ENCODE measurements around the gene FAM117A. TPM values are rescaled to one million over a fixed set of nuclear protein-coding genes. Genes with fewer than 3 reads are reported as not detected.

Gene FAM117A
- total and polyA plus RNA-seq, 2 of the 4 experiments (the other 2 are of a cell fraction): 0.72 to 3.4 TPM

- POLR2A ChIA-PET (ENCODE audit: unreplicated experiment): no interaction called here
- Histone ChIP-seq H4K91ac (ENCODE audit: insufficient read depth, low read depth, low read length) (no peak overlapping the region), H2BK15ac (ENCODE audit: low read depth, low read length) (no peak overlapping the region), H4K20me1 (ENCODE audit: insufficient read depth, low read length) (no peaks in the 10 kb centered on the region), H3K4me3 (ENCODE audit: insufficient read depth, low read depth, low read length) (no peak overlapping the region), H3K4me1 (ENCODE audit: control insufficient read depth, insufficient read depth, low read length) (peaks cover 4% of the 10 kb centered on the region), H2BK120ac (ENCODE audit: low read depth, low read length) (no peak overlapping the region), H3K56ac (ENCODE audit: extremely low read depth, insufficient read depth, low read length) (no peak overlapping the region), H3K18ac (ENCODE audit: low read depth, low read length) (no peak overlapping the region), H2AFZ (replicated peaks; ENCODE audit: low read length, poor library complexity) (no peak overlapping the region), H3K4ac (ENCODE audit: low read depth, low read length) (no peak overlapping the region), H3K79me1 (ENCODE audit: low read depth in 1 of 2, low read length in 2 of 2) (no peaks in the 10 kb centered on the region), H4K5ac (ENCODE audit: low read depth, low read length) (no peak overlapping the region), H2BK5ac (ENCODE audit: low read depth, low read length, poor library complexity, severe bottlenecking) (no peak overlapping the region), H3K23ac (ENCODE audit: low read depth, low read length) (no peak overlapping the region), H3K14ac (replicated peaks; ENCODE audit: low read depth, low read length) (no peak overlapping the region), H2AK5ac (ENCODE audit: low read depth, low read length) (no peak overlapping the region), H3K27ac (ENCODE audit: insufficient read depth, low read length) (no peak overlapping the region), H3K27me3 (ENCODE audit: control insufficient read depth, insufficient read depth, low read length) (no peaks in the 10 kb centered on the region), H3K9me3 (ENCODE audit: control insufficient read depth, insufficient read depth, low read length) (no peaks in the 10 kb centered on the region), H3K4me2 (ENCODE audit: low read depth, low read length) (no peak overlapping the region), H3K9ac (ENCODE audit: low read depth, low read length) (no peak overlapping the region), H2BK20ac (ENCODE audit: low read depth, low read length) (no peak overlapping the region), H4K8ac (ENCODE audit: low read depth in 2 of 2, low read length in 2 of 2) (no peak overlapping the region), H3K36me3 (ENCODE audit: control insufficient read depth, insufficient read depth, low read length) (no peaks in the 10 kb centered on the region), H2AK9ac (replicated peaks; ENCODE audit: low read depth, low read length, poor library complexity) (no peak overlapping the region), H3K9me1 (ENCODE audit: insufficient read depth, low read length) (0 out of 2 replicates have a peak, but pooled peaks cover 3% of the 10 kb centered on the region)
- intact Hi-C loops (cut with micrococcal nuclease): no loop called here
- in situ Hi-C loops (cut with MboI; ENCODE audit: low sequenced_read_pairs): no loop called here
- WGBS, 2 experiments (ENCODE audit: extremely low coverage in 2 of 2, insufficient read length in 1 of 2): no CpG with 5 or more reads among the region's 1 CpG
- DNase-seq: no peak
- CTCF ChIA-PET: no interaction called here
- no peak for ATAC-seq (ENCODE audit: low read depth)
- dilution Hi-C loops (cut with HindIII; ENCODE audit: low sequenced_read_pairs, unreplicated experiment): no loop called here
- TF ChIP-seq POLR2A (IDR thresholded peaks at IDR 0.05; ENCODE audit: low read depth, low read length) (no peak), CHD1 (IDR thresholded peaks at IDR 0.05; ENCODE audit: low read depth, low read length) (no peak), FOS (IDR thresholded peaks at IDR 0.05; ENCODE audit: low read depth, low read length) (no peak), CTCF (conservative IDR thresholded peaks at IDR 0.05; ENCODE audit: low read depth, low read length) (no peak), RAD21 (IDR thresholded peaks at IDR 0.05; ENCODE audit: low read length) (no peak), MXI1 (IDR thresholded peaks at IDR 0.05; ENCODE audit: borderline replicate concordance, low read depth, low read length) (no peak), CEBPB (IDR thresholded peaks at IDR 0.05; ENCODE audit: low read depth, low read length) (no peak), BHLHE40 (IDR thresholded peaks at IDR 0.05; ENCODE audit: low read depth, low read length) (no peak), SMC3 (IDR thresholded peaks at IDR 0.05; ENCODE audit: low read depth, low read length) (no peak), MAZ (IDR thresholded peaks at IDR 0.05; ENCODE audit: borderline replicate concordance, low read depth, low read length) (no peak)
- TF ChIP-seq, protein P1, sequence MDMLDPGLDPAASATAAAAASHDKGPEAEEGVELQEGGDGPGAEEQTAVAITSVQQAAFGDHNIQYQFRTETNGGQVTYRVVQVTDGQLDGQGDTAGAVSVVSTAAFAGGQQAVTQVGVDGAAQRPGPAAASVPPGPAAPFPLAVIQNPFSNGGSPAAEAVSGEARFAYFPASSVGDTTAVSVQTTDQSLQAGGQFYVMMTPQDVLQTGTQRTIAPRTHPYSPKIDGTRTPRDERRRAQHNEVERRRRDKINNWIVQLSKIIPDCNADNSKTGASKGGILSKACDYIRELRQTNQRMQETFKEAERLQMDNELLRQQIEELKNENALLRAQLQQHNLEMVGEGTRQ (IDR thresholded peaks at IDR 0.05; ENCODE audit: low read depth, low read length): no peak
- BruUV-seq (replicated peaks): no TSS peak
These were observed 18.5 kb downstream of the FAM117A start for GRCh38 chr17:49745175-49746139.
